PFSK-1 (cell line): Measurements from ENCODE around the gene YIPF2.

Experiments
- FOXP2 ChIP-seq: optimal IDR thresholded peaks from 2 replicates; pipeline ENCODE3; 2011; ENCODE audit warnings: borderline replicate concordance, control low read depth, inconsistent platforms; ENCODE audit not compliant: insufficient read depth; ENCODE audit errors: extremely low read length, extremely low read depth
- POLR2AphosphoS5 ChIP-seq: IDR thresholded peaks from 2 replicates; pipeline ENCODE4 v1.6.1; 2012; ENCODE audit warnings: low read depth, mild to moderate bottlenecking, control low read depth, low read length, moderate library complexity
- REST ChIP-seq, 2 experiments: IDR thresholded peaks; 2 replicates each; pipeline versions ENCODE4 v1.6.1 to v1.8.0; 2011 to 2012; ENCODE audit warnings: low read depth in 2 of 2, low read length in 2 of 2, control low read depth in 1 of 2, inconsistent platforms in 1 of 2, mild to moderate bottlenecking in 1 of 2, moderate library complexity in 1 of 2; ENCODE audit not compliant: insufficient read depth in 1 of 2
- SIN3A ChIP-seq: IDR thresholded peaks from 2 replicates; pipeline ENCODE4 v1.6.1; 2012; ENCODE audit warnings: mild to moderate bottlenecking, low read length, moderate library complexity, borderline replicate concordance; ENCODE audit not compliant: insufficient read depth
- TAF1 ChIP-seq: IDR thresholded peaks from 2 replicates; pipeline ENCODE4 v1.6.1; 2012; ENCODE audit warnings: low read length, control low read depth, borderline replicate concordance; ENCODE audit not compliant: insufficient read depth

YIPF2 gene

GRCh38 chr19:10952809-10953208 lies 24.4 kb upstream of the YIPF2 start:
- TF ChIP-seq FOXP2 (no peak), TAF1 (no peak), POLR2AphosphoS5 (no peak), SIN3A (no peak), REST (IDR thresholded peaks at IDR 0.05; ENCODE audit: insufficient read depth in 1 of 2, low read depth in 2 of 2, low read length in 2 of 2) (no peak)

GRCh38 chr19:10946958-10947657 lies 18.7 kb upstream of the YIPF2 start:
- TF ChIP-seq SIN3A (no peak), TAF1 (no peak), REST (IDR thresholded peaks at IDR 0.05; ENCODE audit: insufficient read depth in 1 of 2, low read depth in 2 of 2, low read length in 2 of 2) (no peak), POLR2AphosphoS5 (no peak), FOXP2 (no peak)

- TF ChIP-seq REST (IDR thresholded peaks at IDR 0.05; ENCODE audit: insufficient read depth in 1 of 2, low read depth in 2 of 2, low read length in 2 of 2): no peak
- TF ChIP-seq POLR2AphosphoS5: no peak
- no peak for TF ChIP-seq SIN3A
- no peak for TF ChIP-seq TAF1
- TF ChIP-seq FOXP2: no peak
Observed at GRCh38 chr19:10945264-10945663, 16.8 kb upstream of the YIPF2 start.

GRCh38 chr19:10936661-10937084 lies 8.2 kb upstream of the YIPF2 start:
- TF ChIP-seq POLR2AphosphoS5 (peak; percentile 38; the same call in 1 of the 2 replicates), SIN3A (no peak)

- no peak for TF ChIP-seq REST (IDR thresholded peaks at IDR 0.05; ENCODE audit: insufficient read depth in 1 of 2, low read depth in 2 of 2, low read length in 2 of 2)
- TF ChIP-seq FOXP2: no peak
- TF ChIP-seq SIN3A: no peak
- TF ChIP-seq POLR2AphosphoS5: no peak
- TF ChIP-seq TAF1: no peak
Observed at GRCh38 chr19:10935371-10936059, 7.1 kb upstream of the YIPF2 start.
